Sciatic nerve (tissue), 2 donors: ENCODE data around the gene KEL. TPM values are rescaled to one million over a fixed set of nuclear protein-coding genes. Genes with fewer than 3 reads are reported as not detected.
"Not testable (repeated sequence)": the region's sequence is repeated elsewhere in the genome, so short reads cannot be mapped to it uniquely, and the experiment has no call there.

ENCODE experiments used
- ATAC-seq: fragments of 200-7000 bp; cut with Tn5 transposase; one replicate; pipeline ENCODE4 v1.9.1; 2020; ENCODE audit warnings: mild to moderate bottlenecking, moderate library complexity
- DNase-seq: peaks from one replicate; pipeline ENCODE4 v3.0.0-alpha.2; 2020; ENCODE audit warnings: low spot score
- intact Hi-C: fragments of 100-400 bp; cut with DNase I; formaldehyde crosslinking; loops from one replicate; pipeline ENCODE4 v1.14.2; 2022
- total RNA-seq: library from RNA; stranded (reverse); fragmentation: NEBNext Ultra II Directional; extraction: Animal tissue kit (Norgen Biotek cat#: 25700); gene quantifications from one replicate; pipeline ENCODE4 v1.2.1, GENCODE V29; 2021
- donor health status: DM: no; HTN: no; CAD: no.
- donor health status: DM: no; HTN: no; CAD: no.

Gene KEL, protein sequence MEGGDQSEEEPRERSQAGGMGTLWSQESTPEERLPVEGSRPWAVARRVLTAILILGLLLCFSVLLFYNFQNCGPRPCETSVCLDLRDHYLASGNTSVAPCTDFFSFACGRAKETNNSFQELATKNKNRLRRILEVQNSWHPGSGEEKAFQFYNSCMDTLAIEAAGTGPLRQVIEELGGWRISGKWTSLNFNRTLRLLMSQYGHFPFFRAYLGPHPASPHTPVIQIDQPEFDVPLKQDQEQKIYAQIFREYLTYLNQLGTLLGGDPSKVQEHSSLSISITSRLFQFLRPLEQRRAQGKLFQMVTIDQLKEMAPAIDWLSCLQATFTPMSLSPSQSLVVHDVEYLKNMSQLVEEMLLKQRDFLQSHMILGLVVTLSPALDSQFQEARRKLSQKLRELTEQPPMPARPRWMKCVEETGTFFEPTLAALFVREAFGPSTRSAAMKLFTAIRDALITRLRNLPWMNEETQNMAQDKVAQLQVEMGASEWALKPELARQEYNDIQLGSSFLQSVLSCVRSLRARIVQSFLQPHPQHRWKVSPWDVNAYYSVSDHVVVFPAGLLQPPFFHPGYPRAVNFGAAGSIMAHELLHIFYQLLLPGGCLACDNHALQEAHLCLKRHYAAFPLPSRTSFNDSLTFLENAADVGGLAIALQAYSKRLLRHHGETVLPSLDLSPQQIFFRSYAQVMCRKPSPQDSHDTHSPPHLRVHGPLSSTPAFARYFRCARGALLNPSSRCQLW
- 2.3 TPM for total RNA-seq

DNA sequence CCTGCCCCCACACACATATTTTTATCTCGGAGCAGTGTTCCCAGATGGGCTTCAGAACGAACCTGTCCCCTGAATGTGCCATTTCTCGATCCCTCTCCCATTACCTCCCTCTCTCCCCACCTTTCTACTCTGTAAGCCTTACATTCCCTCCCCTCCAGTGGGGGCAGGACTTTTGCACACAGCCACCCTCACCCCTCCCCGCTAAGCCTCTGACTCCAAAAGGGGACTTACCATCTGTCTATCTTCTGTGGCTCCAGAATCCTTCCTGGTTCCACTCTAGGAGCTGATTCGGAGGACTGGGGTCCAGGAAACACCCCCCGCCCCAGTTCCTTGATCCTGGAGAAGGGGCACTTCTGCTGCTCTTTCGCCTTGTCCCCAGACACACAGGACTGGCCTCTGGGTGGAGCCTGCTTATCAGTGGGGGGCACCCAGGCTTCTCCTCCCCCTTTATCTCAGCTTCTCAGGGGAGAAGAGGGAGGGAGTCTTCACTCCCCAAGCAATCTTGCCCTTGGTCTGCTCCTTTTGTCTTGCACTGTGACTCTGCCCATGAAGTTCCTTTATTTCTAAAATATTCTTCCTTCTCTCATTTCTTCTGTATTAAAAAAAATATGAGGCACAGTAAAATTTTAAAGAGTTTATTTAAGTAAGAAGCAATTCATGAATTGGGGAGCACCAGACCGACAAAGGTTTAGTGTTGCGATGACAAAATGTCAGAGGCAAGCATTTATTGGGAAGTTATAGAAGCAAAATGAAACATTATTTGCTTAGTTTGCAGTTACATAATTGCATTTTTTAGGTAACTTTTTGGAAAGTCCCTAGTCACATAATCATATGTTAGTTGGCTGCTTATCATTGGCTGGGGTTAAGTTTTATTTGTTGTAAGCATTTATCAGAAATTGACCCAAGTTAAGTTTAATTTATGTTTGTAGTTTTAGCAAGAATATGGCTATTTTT lies at the start of gene KEL:
Gene KEL (minus strand): TSS at position 391 of the 954 bp plus-strand sequence. CDS start 157 bp downstream, at position 234.
- intact Hi-C loops = no loop called here
- no peak for ATAC-seq
- no peak for DNase-seq

DNA sequence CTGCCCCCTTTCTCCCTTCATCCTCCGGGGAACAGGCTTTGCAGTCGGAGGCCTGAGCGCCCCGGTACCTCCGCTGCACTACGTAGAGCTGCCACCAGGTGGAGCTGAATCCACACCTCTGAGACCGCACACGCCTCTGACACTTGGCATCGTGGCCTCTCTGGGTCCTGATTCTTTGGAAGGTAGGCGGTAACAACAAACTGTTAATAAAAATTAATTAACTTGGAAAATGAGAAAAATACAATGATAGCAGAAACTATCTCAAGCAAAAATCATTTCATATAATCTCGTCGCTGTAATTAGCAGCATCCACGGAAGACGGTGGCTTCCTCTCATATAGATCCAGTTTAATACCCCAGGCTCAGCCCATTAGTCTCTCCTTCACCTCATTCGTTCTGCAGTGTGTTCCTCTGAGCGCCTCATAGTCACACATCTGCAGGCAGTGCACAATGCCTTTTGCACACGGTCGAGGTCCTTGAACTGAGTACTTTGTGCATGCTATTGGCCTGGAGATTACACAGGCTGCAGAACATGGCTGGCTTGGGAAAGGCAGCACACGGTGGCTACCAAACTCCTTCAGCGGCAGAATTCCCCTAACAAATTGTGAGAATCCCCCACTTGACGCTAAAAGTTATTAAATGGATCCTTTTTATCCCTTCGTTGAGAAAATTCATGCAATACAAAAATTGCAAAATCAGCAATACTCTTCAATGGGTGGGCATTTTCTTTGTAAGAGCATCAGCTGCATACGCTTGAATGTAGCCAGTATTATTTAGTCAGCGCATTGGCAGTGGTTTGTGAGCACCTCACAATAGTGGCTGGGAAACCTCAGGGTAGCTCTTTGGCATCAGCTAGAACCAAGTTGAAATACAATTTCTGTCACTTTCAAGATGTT lies 46.1 kb upstream of the KEL start:
- DNase-seq (peak; percentile 90), ATAC-seq (peak; percentile 92)
- intact Hi-C loops = no loop called here

DNA sequence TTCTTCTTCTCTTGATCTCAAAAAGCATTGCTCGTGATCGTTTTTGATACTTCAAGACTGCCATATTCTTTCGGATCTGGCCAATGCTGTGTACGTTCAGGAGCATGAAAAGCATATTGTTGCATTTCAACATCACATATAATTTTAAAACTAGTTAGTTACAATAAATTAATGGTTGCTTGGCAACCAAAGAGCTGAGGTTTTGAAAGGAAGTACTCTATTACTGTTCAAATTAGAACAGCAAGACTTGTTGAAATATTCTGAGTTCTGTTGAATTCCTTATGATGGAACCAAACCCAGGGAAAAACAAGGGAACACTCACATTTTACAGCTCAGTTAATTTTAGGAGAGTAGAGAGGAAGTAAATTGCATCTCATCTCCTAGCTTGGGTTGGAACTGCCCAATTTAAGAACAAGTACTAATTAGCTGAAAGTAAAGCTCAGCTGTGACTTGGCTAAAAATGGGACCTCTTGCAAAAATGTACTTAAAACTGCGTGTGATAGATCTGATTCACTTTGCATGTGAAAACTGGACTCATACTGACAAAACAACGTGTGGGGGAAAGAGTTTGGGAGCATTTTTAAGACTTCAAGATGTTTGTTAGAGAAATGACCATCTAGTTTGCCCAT lies 43.6 kb upstream of the KEL start:
- DNase-seq (no peak), ATAC-seq (no peak)
- intact Hi-C loops = no loop called here

DNA sequence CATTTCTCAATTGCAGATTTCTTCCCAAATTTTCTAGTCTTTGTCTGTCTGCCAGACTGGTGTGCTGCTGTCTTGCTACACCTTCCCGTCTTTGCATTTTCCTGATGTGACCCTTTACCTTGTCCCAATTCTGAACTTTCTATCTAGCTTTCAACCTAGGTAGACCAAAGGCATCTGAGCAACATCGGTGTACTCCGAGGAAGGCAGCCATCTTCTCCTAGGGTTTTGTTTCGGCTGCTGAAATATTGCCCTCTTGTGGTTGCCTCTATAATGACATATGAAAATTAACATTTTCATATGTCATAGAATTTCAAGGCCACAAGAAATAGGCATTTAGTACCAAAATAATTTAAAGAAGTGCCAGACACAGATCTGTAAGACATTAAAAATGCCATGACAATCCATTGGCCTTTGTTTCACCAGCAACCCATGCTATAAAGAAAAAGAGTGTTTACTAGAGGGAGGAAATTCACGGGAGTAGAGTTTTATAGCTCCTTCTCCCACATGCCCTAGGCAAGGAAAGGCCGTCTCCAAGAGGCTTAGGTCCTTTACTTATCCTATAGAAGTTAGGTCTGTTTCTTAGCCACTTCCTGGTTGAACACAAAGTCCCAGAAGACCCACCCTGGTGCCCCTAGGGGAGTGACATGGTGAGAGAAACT lies 41.4 kb upstream of the KEL start:
- DNase-seq (no peak), ATAC-seq (peak; percentile 64)
- intact Hi-C loops = no loop called here

DNA sequence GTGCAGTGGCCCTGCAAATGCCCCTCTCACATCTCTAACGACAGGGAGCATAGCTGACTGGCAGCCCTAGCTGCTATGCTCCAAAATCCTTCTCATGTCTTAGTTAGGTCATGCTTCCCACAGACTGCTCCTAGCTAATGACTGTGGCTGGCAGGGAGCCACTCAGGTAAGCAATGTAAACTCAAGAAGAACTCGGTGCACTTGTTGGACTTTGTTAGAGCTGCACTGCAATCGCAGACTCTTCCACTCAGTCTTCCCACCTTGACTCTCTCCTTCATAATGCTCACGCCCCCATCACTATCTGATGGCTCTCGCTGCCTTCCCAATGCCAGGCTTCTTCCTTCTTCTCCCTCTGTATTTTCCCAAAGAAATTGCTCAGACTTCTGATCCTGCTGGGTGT lies 40.7 kb upstream of the KEL start:
- intact Hi-C loops = no loop called here
- no peak for DNase-seq
- no peak for ATAC-seq

DNA sequence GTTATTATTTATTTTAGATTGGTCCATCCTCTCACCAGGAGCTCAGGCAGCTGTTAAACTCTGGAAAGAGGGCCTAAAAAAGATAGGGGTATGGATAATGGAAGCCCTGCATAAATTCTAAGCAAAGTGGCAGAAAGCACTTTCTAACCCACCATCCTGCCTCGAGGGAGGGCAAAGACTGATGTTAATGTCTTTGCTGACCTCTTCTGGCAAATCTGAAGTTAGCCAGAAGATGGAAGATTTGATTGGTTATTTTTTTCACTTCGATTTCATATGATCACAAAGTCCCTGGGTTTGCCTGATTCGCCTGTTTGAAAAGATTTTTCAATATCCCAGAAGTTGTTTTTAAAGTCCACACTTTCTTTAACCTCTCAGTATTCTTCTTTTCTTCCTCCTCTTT lies 39.9 kb upstream of the KEL start:
- intact Hi-C loops = no loop called here
- DNase-seq (no peak), ATAC-seq (no peak)

DNA sequence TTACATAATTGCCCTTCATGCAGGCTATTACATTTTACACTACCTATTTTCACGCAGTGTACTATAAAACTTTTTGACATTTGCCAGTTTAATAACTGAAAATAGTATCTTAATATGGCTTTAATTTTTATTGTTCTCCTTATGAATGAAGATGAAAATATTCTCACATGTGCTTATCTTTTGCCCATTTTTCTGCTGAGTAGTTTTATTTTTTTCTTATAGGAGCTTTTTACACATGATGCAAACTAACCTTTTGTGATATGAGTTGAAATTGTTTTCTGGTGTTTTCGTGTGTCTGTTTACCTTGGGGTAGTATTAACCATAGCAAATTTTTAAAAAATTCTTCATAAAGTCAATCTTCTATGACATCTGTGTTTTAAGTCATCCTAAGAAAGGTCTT lies 38.5 kb upstream of the KEL start:
- intact Hi-C loops = no loop called here
- DNase-seq = no peak
- no peak for ATAC-seq

DNA sequence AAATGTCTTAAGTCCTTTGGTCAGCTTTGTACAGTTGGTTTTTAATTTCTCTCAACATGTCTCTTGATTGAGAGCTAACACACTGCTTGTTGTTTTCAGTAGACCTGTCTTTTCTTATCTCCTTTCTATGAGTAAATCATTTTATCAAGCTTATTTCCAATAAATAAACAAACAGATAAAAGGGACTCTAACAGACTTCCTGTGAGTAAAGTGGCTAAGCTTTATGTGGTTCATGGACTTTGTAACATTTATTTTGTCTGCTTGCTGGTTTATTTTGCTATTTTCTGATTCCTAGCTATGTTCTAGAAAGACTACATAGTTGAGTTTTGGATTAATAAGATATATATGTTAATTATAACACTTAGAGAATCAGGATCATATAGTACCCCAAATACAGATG lies 37.6 kb upstream of the KEL start:
- ATAC-seq (no peak), DNase-seq (no peak)
- intact Hi-C loops = no loop called here

DNA sequence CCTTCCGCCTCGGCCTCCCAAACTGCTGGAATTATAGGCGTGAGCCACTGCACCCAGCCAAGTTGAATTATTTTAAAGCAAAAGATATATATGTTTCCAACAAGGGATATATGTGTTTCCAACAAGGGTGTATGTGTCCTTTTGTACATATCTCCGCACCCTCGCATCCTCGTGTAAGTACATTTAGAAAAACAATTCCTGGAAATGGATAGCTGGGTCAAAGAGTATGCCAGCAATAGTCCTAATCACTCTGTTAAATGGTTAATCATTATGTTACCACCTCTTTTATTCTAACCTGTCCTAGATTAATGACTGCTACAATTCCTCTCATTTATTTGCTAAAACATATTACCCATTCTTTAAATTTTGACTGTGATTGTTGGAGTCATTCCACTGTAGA lies 36.8 kb upstream of the KEL start:
- no peak for DNase-seq
- intact Hi-C loops = no loop called here
- ATAC-seq = no peak

DNA sequence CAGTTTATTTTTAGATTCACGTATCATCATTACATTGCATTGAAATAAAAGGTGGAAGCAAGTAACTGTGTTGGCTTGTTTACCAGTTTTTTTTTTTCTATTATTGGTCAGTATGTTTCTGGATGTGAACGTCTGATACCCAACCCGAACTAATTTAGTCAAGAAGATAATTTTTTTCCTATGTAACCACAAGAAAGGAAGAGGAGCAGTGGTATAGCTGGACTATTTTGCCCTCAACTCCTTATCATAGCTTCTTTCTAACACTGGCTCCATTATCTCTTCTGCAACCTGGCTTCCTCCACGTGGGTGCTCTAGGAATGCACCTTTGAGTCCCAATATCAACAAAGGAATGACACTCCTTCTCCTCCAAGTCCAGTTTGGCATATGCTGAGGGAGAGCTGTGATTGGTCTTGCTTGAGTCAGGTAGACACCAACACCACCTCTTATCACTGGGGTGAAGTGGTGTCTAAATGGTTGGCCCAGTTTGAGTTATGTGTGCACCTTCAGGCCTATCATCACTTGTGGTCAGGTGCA lies 35.4 kb upstream of the KEL start:
- ATAC-seq = no peak
- intact Hi-C loops = no loop called here
- no peak for DNase-seq

DNA sequence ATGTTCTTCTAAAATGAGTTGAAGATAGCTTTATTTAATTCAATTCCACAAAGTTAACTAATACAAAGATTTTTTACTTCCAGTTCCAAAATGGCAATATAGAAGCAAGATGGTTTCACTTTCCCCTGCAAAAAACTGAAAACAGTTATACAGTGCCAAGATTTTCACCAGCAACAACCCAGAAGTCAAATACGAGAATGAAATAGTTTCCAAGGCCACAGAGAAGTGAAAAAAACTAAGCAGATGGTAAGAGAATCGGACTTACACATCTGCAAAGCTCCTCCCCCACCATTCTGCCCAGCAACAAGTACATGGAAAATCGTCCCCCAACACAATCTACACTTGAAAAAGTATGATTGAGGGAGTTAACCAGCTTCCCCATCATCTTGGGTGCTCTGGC lies 30.3 kb upstream of the KEL start:
- no peak for DNase-seq
- intact Hi-C loops = no loop called here
- ATAC-seq = no peak

DNA sequence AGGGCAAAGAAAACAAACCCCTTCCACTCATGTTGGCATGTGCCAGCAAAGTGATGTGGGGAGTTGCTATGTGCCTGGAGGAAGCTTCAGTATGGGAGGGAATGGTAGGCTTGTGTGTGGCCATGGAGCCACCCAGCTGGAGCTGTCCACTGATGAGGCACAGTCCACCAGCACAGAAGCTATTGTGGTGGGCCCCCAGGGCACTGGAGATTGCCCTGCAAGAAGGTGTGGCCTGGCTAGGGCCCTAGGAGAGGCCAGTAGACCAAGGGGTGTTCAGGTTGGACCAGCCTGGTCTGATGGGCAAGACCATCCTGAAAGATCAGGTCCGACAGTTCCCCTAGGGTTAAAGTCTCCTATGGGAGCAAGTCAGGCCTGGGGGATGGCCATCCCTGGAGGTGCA lies 22.1 kb upstream of the KEL start:
- DNase-seq (no peak), ATAC-seq (no peak)
- intact Hi-C loops = no loop called here

DNA sequence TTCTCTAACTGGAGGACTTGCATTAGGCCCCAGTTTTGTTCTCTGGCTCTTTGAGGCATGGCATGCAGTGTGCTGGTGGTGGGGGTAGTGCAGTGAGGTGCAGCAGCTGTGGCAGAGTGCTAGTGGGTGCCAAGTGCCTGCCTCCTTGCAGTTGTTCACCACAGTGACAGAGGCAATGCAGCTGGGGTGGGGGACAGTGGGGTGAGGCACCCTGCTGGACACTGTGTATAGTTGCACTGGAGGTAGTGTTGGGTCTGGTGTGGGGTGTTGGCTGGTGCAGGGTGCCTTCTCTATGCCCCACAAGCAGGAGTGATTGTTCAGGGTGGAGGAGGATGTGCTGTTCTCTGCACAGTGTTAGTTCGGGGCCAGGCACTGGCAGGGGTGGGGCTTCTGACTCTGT lies 21.7 kb upstream of the KEL start:
- intact Hi-C loops = no loop called here
- no peak for ATAC-seq
- no peak for DNase-seq

DNA sequence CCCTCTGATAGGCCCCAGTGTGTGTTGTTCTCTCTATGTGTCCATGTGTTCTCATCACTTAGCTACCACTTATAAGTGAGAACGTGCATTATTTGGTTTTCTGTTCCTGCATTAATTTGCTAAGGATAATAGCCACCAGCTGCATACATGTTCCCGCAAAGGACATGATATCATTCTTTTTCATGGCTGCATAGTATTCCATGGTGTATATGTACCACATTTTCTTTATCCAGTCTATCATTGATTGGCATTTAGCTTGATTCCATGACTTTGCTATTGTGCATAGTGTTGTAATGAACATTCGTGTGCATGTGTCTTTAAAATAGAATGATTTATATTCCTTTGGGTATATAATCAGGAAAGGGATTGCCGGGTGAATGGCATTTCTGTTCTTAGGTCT lies 16.2 kb upstream of the KEL start:
- intact Hi-C loops, DNase-seq, ATAC-seq: not testable (repeated sequence)

DNA sequence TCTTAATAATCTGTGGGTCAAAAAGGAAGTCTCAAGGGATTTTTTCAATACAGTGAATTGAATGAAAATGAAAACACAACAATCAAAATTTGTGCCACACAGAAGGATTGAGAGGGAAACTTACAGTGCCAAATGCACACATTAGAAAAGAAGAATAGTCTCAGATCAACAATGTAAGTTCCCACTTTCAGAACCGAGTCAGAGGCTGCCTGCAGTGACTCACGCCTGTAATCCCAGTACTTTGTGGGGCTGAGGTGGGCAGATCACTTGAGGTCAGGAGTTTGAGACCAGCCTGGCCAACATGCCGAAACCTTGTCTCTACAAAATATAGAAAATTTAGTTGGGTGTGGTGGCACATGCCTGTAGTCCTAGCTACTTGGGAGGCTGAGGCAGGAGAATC lies 12.5 kb upstream of the KEL start:
- ATAC-seq = no peak
- DNase-seq = no peak
- intact Hi-C loops = no loop called here

DNA sequence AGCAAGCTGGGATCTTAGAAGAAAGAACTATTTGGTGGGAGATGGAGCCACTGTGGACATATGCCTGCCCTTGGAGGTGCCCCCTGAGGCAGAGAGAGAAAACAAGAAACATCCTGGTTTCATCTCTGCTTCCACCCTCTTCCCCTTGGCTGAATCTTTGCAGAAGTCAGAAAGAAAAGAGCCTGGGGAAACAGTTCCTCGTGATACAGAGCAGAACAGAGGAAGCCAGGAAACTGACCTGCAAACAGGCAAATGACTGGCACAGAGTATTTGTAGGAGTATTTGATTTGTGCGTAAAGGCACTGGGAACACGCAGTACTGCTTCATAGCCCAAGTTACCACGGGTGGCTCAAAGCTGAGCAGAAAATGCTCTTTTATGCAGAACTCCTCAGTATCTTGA lies 7.0 kb upstream of the KEL start:
- no peak for ATAC-seq
- no peak for DNase-seq
- intact Hi-C loops = no loop called here

DNA sequence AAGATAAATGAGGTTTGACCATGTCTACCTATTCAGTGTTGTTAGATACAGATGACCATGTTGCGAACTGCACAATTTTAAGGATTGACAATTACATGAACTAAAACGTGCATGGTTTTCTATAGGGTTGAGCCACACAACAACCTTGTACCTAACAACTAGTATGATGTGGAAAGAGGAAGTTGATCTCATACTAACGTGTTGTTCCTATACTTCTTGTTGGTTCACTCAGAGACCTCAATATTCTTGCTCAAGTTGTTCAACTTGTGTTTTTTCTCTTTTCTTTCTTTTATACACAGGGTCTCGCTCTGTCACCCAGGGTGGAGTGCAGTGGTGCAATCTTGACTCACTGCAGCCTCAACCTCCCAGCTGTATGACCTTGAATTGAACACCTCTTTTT lies 6.1 kb upstream of the KEL start:
- ATAC-seq (no peak), DNase-seq (no peak)
- intact Hi-C loops = no loop called here
